Measurements from ENCODE around the gene G6PC1. TPM values are rescaled to one million over a fixed set of nuclear protein-coding genes. Genes with fewer than 3 reads are reported as not detected.

Gene G6PC1
- total and polyA plus RNA-seq, 2 of the 13 experiments (the other 11 are each of a cell fraction or from before 2014, with no cell fraction given) = 1.7 to 37.9 TPM

DNA sequence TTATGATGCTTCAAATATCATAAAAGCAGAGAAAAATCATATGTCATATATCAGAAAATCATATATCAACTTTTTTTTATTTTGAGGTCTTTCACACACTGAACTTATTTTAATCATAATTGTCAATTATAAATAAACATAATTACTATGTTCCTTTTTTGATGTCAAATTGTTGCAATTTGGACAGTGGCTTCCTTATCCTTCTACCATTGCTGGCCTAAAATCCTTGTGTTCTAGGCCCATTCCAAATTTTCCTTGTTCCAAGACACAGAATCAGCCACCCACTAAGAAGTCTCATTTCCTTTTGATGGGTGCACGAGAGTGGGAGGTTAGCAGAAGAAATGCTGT, 28.9 kb downstream of the G6PC1 start:
- CTCF ChIA-PET (ENCODE audit: low intra/inter-chr PET ratio, low total read pairs) = interaction anchor here (1.4 to 2.1 kb wide), 5 partner anchors 8 to 109 kb away, joined by 3 to 32 read pairs (median 6); partner anchors contain the start of genes AOC2 and RPL27
- Histone ChIP-seq H4K20me1 (ENCODE audit: insufficient read depth, low read length) (no peaks in the 10 kb centered on the region), H3K9ac (ENCODE audit: insufficient read depth, low read depth, low read length) (no peak overlapping the region), H2AFZ (ENCODE audit: low read length) (no peak overlapping the region), H3K4me2 (ENCODE audit: low read depth, low read length) (no peak overlapping the region), H3K79me2 (ENCODE audit: insufficient read depth, low read length) (no peaks in the 10 kb centered on the region), H3K36me3 (replicated peaks in 1 of 2; ENCODE audit: control insufficient read depth in 1 of 2, insufficient read depth in 2 of 2, low read length in 2 of 2) (no peaks in the 10 kb centered on the region), H3K9me3 (ENCODE audit: low read length) (no peaks in the 10 kb centered on the region), H3K27me3 (ENCODE audit: control insufficient read depth in 1 of 2, insufficient read depth in 2 of 2, low read length in 2 of 2) (no peaks in the 10 kb centered on the region; a peak in 1 of 5 replicates), H3K4me1 (ENCODE audit: insufficient read depth, low read length) (peaks cover 39% of the 10 kb centered on the region), H3K27ac (ENCODE audit: extremely low read length, insufficient read depth, low read length) (peak overlapping the region; percentile 83), H3K4me3 (replicated peaks in 1 of 3; ENCODE audit: insufficient read depth in 1 of 3, low read depth in 2 of 3, low read length in 3 of 3) (peak overlapping the region in 1 of 3 experiments; percentile 55; a peak in 1 of 6 replicates)
- no TSS peak for BruUV-seq (replicated peaks)
- no peak for FAIRE-seq
- in situ Hi-C loops (cut with HindIII; ENCODE audit: extremely low pct_ligation_motif_present, low pct_unique_long_range_greater_than_20kb) (loop anchor here (5.0 kb wide), 1 partner anchor 87 kb away; the partner anchor contains the start of gene AOC2), intact Hi-C loops (cut with micrococcal nuclease; ENCODE audit: unreplicated experiment) (loop anchor here (1.0 to 2.0 kb wide), 3 partner anchors 51 to 86 kb away; partner anchors contain the start of gene RPL27)
- POLR2A ChIA-PET = interaction anchor here (0.6 to 2.6 kb wide), 22 partner anchors 10 to 383 kb away, joined by 3 to 39 read pairs (median 6); partner anchors contain the start of genes AOC2, AOC3, BECN1 and PSME3
- WGBS (ENCODE audit: low lambda C conversion rate) = 89% methylated on average over 1 of the region's 1 CpG
- ATAC-seq = no peak
- DNase-seq (ENCODE audit: low spot score) = no peak
- TF ChIP-seq, protein P1, sequence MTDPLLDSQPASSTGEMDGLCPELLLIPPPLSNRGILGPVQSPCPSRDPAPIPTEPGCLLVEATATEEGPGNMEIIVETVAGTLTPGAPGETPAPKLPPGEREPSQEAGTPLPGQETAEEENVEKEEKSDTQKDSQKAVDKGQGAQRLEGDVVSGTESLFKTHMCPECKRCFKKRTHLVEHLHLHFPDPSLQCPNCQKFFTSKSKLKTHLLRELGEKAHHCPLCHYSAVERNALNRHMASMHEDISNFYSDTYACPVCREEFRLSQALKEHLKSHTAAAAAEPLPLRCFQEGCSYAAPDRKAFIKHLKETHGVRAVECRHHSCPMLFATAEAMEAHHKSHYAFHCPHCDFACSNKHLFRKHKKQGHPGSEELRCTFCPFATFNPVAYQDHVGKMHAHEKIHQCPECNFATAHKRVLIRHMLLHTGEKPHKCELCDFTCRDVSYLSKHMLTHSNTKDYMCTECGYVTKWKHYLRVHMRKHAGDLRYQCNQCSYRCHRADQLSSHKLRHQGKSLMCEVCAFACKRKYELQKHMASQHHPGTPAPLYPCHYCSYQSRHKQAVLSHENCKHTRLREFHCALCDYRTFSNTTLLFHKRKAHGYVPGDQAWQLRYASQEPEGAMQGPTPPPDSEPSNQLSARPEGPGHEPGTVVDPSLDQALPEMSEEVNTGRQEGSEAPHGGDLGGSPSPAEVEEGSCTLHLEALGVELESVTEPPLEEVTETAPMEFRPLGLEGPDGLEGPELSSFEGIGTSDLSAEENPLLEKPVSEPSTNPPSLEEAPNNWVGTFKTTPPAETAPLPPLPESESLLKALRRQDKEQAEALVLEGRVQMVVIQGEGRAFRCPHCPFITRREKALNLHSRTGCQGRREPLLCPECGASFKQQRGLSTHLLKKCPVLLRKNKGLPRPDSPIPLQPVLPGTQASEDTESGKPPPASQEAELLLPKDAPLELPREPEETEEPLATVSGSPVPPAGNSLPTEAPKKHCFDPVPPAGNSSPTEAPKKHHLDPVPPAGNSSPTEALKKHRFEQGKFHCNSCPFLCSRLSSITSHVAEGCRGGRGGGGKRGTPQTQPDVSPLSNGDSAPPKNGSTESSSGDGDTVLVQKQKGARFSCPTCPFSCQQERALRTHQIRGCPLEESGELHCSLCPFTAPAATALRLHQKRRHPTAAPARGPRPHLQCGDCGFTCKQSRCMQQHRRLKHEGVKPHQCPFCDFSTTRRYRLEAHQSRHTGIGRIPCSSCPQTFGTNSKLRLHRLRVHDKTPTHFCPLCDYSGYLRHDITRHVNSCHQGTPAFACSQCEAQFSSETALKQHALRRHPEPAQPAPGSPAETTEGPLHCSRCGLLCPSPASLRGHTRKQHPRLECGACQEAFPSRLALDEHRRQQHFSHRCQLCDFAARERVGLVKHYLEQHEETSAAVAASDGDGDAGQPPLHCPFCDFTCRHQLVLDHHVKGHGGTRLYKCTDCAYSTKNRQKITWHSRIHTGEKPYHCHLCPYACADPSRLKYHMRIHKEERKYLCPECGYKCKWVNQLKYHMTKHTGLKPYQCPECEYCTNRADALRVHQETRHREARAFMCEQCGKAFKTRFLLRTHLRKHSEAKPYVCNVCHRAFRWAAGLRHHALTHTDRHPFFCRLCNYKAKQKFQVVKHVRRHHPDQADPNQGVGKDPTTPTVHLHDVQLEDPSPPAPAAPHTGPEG (CRISPR knock-in tag; IDR thresholded peaks at IDR 0.05) = 0 out of 2 replicates have a peak, but pooled peaks have one; percentile 3
- TF ChIP-seq ATF1 (CRISPR knock-in tag; IDR thresholded peaks at IDR 0.05) (0 out of 2 replicates have a peak, but pooled peaks have one; percentile 4), MED13 (CRISPR knock-in tag; IDR thresholded peaks at IDR 0.05) (0 out of 2 replicates have a peak, but pooled peaks have one; percentile 25), TOE1 (CRISPR knock-in tag; IDR thresholded peaks at IDR 0.05) (no peak), ZFP37 (CRISPR knock-in tag; IDR thresholded peaks at IDR 0.05; ENCODE audit: borderline replicate concordance) (0 out of 2 replicates have a peak, but pooled peaks have one; percentile 10), CENPX (CRISPR knock-in tag; IDR thresholded peaks at IDR 0.05) (no peak), ZNF747 (CRISPR knock-in tag; IDR thresholded peaks at IDR 0.05; ENCODE audit: borderline replicate concordance) (0 out of 2 replicates have a peak, but pooled peaks have one; percentile 3), SOX5 (CRISPR knock-in tag; IDR thresholded peaks at IDR 0.05; ENCODE audit: borderline replicate concordance) (no peak)
- TF ChIP-seq, protein P2, sequence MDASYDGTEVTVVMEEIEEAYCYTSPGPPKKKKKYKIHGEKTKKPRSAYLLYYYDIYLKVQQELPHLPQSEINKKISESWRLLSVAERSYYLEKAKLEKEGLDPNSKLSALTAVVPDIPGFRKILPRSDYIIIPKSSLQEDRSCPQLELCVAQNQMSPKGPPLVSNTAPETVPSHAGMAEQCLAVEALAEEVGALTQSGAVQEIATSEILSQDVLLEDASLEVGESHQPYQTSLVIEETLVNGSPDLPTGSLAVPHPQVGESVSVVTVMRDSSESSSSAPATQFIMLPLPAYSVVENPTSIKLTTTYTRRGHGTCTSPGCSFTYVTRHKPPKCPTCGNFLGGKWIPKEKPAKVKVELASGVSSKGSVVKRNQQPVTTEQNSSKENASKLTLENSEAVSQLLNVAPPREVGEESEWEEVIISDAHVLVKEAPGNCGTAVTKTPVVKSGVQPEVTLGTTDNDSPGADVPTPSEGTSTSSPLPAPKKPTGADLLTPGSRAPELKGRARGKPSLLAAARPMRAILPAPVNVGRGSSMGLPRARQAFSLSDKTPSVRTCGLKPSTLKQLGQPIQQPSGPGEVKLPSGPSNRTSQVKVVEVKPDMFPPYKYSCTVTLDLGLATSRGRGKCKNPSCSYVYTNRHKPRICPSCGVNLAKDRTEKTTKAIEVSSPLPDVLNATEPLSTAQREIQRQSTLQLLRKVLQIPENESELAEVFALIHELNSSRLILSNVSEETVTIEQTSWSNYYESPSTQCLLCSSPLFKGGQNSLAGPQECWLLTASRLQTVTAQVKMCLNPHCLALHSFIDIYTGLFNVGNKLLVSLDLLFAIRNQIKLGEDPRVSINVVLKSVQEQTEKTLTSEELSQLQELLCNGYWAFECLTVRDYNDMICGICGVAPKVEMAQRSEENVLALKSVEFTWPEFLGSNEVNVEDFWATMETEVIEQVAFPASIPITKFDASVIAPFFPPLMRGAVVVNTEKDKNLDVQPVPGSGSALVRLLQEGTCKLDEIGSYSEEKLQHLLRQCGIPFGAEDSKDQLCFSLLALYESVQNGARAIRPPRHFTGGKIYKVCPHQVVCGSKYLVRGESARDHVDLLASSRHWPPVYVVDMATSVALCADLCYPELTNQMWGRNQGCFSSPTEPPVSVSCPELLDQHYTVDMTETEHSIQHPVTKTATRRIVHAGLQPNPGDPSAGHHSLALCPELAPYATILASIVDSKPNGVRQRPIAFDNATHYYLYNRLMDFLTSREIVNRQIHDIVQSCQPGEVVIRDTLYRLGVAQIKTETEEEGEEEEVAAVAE (CRISPR knock-in tag; IDR thresholded peaks at IDR 0.05; ENCODE audit: borderline replicate concordance) = peak; percentile 0; the same call in 1 of the 2 replicates
- TF ChIP-seq, protein P3, sequence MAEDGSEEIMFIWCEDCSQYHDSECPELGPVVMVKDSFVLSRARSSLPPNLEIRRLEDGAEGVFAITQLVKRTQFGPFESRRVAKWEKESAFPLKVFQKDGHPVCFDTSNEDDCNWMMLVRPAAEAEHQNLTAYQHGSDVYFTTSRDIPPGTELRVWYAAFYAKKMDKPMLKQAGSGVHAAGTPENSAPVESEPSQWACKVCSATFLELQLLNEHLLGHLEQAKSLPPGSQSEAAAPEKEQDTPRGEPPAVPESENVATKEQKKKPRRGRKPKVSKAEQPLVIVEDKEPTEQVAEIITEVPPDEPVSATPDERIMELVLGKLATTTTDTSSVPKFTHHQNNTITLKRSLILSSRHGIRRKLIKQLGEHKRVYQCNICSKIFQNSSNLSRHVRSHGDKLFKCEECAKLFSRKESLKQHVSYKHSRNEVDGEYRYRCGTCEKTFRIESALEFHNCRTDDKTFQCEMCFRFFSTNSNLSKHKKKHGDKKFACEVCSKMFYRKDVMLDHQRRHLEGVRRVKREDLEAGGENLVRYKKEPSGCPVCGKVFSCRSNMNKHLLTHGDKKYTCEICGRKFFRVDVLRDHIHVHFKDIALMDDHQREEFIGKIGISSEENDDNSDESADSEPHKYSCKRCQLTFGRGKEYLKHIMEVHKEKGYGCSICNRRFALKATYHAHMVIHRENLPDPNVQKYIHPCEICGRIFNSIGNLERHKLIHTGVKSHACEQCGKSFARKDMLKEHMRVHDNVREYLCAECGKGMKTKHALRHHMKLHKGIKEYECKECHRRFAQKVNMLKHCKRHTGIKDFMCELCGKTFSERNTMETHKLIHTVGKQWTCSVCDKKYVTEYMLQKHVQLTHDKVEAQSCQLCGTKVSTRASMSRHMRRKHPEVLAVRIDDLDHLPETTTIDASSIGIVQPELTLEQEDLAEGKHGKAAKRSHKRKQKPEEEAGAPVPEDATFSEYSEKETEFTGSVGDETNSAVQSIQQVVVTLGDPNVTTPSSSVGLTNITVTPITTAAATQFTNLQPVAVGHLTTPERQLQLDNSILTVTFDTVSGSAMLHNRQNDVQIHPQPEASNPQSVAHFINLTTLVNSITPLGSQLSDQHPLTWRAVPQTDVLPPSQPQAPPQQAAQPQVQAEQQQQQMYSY (CRISPR knock-in tag; IDR thresholded peaks at IDR 0.05) = no peak

All from HepG2 (cell line).